BJ (cell line): ENCODE measurements around the gene SBK1. TPM values are rescaled to one million over a fixed set of nuclear protein-coding genes. Genes with fewer than 3 reads are reported as not detected.

Source experiments
- CTCF ChIA-PET: fragments of 350-600 bp; formaldehyde crosslinking; extraction: SDS; loops from one replicate; lab custom pipeline; 2021; ENCODE audit warnings: antibody characterized with exemption, inconsistent platforms; lab: Yijun Ruan, JAX
- POLR2A ChIA-PET: fragments of 300-600 bp; sonication (Branson Sonifier 250); formaldehyde crosslinking; extraction: SDS; loops from one replicate; lab custom pipeline; 2021; ENCODE audit warnings: antibody characterized with exemption; lab: Charles Lee
- DNase-seq: peaks from one replicate; pipeline ENCODE4 v3.0.0-alpha.2; 2011; ENCODE audit warnings: low read depth
- H3K27me3 ChIP-seq: 2 replicates; pipeline ENCODE4 v1.6.0; 2011; ENCODE audit warnings: low read length; ENCODE audit not compliant: control insufficient read depth, insufficient read depth
- H3K36me3 ChIP-seq: 2 replicates; pipeline ENCODE4 v1.5.1; 2011; ENCODE audit warnings: low read length; ENCODE audit not compliant: control insufficient read depth, insufficient read depth
- H3K4me3 ChIP-seq: 2 replicates; pipeline ENCODE4 v1.5.1; 2011; ENCODE audit warnings: low read depth, mild to moderate bottlenecking, control low read depth, low read length
- polyA plus RNA-seq: library from polyadenylated mRNA; depleted of rRNA; stranded (reverse); fragments of >200 nt; gene quantifications from 2 replicates; pipeline ENCODE4 v1.2.3, GENCODE V29; 2011
- TF ChIP-seq, protein P1 (sequence below): IDR thresholded peaks from 2 replicates; pipeline ENCODE4 v1.5.1; 2011; ENCODE audit warnings: low read depth, mild to moderate bottlenecking, control low read depth, inconsistent platforms, low read length, moderate library complexity; ENCODE audit not compliant: insufficient read depth

SBK1 gene
- polyA plus RNA-seq, 1 experiment = 0.01 TPM

DNA sequence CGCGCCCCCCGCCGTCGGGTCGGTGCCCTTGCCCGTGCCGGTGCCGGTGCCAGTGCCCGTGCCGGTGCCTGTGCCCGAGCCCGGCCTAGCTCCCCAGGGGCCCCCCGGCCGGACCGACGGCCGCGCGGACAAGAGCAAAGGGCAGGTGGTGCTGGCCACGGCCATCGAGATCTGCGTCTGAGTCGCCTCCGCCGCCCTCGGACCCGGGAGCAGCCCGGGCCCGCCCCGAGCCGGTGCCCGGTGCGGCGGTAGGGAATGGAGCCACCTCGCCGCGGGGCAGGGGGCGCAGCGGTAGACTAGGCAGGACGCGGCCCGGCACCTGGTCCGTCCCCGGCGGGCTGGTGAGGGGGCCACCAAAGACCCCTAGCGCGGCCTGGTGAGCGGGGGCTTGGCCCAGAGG is 28.4 kb downstream of the SBK1 start:
- ChIA-PET POLR2A (no interaction called here), CTCF (interaction anchor here (1.4 to 9.1 kb wide), 3 partner anchors 8 to 44 kb away, joined by 3 to 100 read pairs (median 4); no protein-coding TSS in a partner anchor)
- H3K4me3 ChIP-seq = no peak overlapping the region
- no peak for DNase-seq
- H3K36me3 ChIP-seq = no peaks in the 10 kb centered on the region
- no peaks in the 10 kb centered on the region for H3K27me3 ChIP-seq
- TF ChIP-seq, protein P1, sequence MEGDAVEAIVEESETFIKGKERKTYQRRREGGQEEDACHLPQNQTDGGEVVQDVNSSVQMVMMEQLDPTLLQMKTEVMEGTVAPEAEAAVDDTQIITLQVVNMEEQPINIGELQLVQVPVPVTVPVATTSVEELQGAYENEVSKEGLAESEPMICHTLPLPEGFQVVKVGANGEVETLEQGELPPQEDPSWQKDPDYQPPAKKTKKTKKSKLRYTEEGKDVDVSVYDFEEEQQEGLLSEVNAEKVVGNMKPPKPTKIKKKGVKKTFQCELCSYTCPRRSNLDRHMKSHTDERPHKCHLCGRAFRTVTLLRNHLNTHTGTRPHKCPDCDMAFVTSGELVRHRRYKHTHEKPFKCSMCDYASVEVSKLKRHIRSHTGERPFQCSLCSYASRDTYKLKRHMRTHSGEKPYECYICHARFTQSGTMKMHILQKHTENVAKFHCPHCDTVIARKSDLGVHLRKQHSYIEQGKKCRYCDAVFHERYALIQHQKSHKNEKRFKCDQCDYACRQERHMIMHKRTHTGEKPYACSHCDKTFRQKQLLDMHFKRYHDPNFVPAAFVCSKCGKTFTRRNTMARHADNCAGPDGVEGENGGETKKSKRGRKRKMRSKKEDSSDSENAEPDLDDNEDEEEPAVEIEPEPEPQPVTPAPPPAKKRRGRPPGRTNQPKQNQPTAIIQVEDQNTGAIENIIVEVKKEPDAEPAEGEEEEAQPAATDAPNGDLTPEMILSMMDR = no peak

DNA sequence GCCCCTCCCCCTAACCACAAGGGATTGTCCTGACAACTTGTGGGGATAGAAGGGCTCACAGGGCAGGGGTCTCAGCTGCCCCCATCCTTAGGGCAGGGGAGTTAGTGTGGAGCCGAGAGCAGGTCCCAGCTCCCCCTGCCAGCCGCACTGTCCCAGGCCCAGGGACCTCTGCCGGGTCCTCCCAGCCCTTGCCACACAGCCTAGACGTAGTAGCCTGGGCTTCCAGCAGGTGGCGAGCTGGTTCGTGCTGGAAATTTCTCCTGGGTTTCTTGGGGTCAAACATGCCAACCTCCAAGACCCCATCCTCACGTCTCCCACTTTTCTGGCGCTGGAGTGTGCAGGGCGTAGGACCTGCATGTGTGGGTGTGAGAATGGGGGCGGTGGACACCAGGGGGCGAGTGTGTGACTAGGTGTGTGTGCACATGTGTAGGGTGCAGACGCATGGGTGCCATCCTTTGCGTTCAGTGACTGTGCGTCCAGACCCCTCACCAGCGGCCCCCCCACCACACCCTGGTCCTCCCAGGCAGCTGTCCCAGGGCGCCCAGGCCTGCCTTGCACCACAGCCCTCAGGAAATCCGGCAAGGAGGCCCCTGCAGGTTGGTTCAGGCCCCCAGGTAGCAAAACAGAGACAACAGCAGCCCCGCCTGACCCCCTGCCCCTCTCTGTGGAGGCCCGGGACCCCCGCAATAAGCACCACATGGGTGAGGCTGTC is 29.5 kb downstream of the SBK1 start:
- TF ChIP-seq, protein P1 = peak; percentile 87
- no peaks in the 10 kb centered on the region for H3K36me3 ChIP-seq
- no peak for DNase-seq
- no peaks in the 10 kb centered on the region for H3K27me3 ChIP-seq
- ChIA-PET POLR2A (no interaction called here), CTCF (interaction anchor here (0.7 to 1.4 kb wide), 12 partner anchors 9 to 288 kb away, joined by 3 to 16 read pairs (median 4); partner anchors contain the start of genes SBK1 and SULT1A1)
- no peak overlapping the region for H3K4me3 ChIP-seq

DNA sequence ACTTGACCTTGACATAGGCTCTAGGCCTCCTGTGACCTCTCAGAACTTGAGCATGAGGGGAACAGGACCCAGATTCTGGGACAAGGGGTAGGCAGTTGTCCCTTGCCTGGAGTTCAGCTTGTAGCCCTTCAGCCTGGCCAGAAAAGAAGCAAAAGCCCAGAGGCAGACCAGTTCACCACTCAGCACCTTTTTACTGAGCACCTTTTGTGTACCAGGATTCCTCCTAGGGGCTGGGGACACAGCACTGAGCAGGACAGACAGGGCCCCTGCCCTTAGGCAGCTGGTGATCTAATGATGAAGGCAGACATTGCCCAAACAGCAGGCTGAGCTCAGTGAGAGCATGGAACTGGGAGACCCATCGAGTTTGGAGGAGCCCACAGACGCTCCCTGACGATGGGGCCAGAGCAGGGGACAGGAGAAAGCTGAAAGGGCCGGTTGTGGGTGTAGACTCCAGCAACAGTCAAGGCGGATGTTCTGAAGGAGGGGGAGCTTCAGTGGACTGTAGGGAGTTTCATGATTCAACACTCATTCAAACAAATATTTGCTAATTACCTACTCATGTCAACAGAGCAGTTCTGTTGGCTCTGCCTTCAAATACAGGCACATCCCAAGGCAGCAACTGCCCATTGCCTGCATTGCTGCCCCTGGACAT is 32.0 kb downstream of the SBK1 start:
- Histone ChIP-seq H3K4me3 (no peak overlapping the region), H3K36me3 (no peaks in the 10 kb centered on the region), H3K27me3 (no peaks in the 10 kb centered on the region)
- no peak for DNase-seq
- TF ChIP-seq, protein P1 = no peak
- ChIA-PET POLR2A (no interaction called here), CTCF (interaction anchor here (0.6 to 1.2 kb wide), 3 partner anchors 9 to 514 kb away, joined by 3 to 7 read pairs (median 4); no protein-coding TSS in a partner anchor)

DNA sequence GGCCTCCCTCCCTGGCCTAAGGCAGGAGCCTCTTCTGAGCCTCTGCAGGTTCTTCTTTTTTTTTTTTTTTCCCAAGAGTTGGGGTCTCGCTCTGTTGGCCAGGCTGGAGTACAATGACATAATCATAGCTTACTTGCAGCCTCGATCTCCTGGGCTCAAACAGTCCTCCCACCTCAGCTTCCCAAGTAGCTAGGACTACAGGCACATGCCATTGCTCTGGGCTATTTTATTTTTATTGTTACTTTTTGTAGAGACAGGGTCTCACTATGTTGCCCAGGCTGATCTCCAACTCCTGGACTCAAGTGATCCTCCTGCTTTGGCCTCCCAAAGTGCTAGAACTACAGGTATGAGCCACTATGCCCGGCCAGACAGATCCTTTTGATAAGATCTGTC is 32.6 kb downstream of the SBK1 start:
- ChIA-PET POLR2A (no interaction called here), CTCF (interaction anchor here (1.0 to 1.2 kb wide), 2 partner anchors 9 to 47 kb away, joined by 3 to 7 read pairs; no protein-coding TSS in a partner anchor)
- TF ChIP-seq, protein P1 = no peak
- H3K4me3 ChIP-seq = no peak overlapping the region
- no peaks in the 10 kb centered on the region for H3K36me3 ChIP-seq
- H3K27me3 ChIP-seq = no peaks in the 10 kb centered on the region
- DNase-seq = no peak
